Heart right ventricle (tissue), 16 donors: ENCODE data around the gene POMC. TPM values are rescaled to one million over a fixed set of nuclear protein-coding genes. Genes with fewer than 3 reads are reported as not detected.

ENCODE experiments used
- ATAC-seq, 8 donors: fragments of 200-7000 bp; cut with Tn5 transposase; one replicate each; pipeline ENCODE4 v1.9.1; 2020; ENCODE audit warnings: mild to moderate bottlenecking in 8 of 8, moderate library complexity in 8 of 8, moderate number of reproducible peaks in 1 of 8
- DNase-seq, 2 donors: peaks; one replicate each; pipeline ENCODE4 v3.0.0-alpha.2; 2020
- H3K27ac ChIP-seq, 10 donors: fragments of 200-600 bp; sonication (generic) in 2 of 10; one replicate each; pipeline versions ENCODE4 v1.5.0 to v1.8.0; 2020 to 2022; ENCODE audit warnings: mild to moderate bottlenecking in 3 of 10
- H3K27me3 ChIP-seq, 7 donors: fragments of 200-600 bp; one replicate each; pipeline ENCODE4 v1.8.0; 2021 to 2022; ENCODE audit warnings: mild to moderate bottlenecking in 2 of 7
- H3K36me3 ChIP-seq, 9 donors: fragments of 200-600 bp; sonication (generic) in 1 of 9; one replicate each; pipeline versions ENCODE4 v1.5.0 to v1.8.0; 2020 to 2022; ENCODE audit warnings: mild to moderate bottlenecking in 2 of 9
- H3K4me1 ChIP-seq, 9 donors: fragments of 200-600 bp; sonication (generic) in 1 of 9; one replicate each; pipeline versions ENCODE4 v1.5.0 to v1.8.0; 2020 to 2022; ENCODE audit warnings: mild to moderate bottlenecking in 4 of 9
- H3K4me3 ChIP-seq, 10 donors: fragments of 200-600 bp; sonication (generic) in 2 of 10; one replicate each; pipeline versions ENCODE4 v1.5.0 to v1.8.0; 2020 to 2022; ENCODE audit warnings: mild to moderate bottlenecking in 7 of 10, moderate library complexity in 2 of 10
- H3K9me3 ChIP-seq, 11 donors: fragments of 200-600 bp in 10 of 11; sonication (generic) in 2 of 11; one replicate each; pipeline versions ENCODE4 v1.5.0 to v1.8.0; 2013 to 2022; ENCODE audit warnings: mild to moderate bottlenecking in 2 of 11, control low read depth in 1 of 11, moderate library complexity in 1 of 11
- CTCF ChIP-seq, 9 donors: fragments of 200-600 bp; sonication (generic) in 2 of 9; IDR thresholded peaks; one replicate each; pipeline versions ENCODE4 v1.5.0 to v1.8.0; 2021 to 2022; ENCODE audit warnings: antibody characterized with exemption in 9 of 9, mild to moderate bottlenecking in 5 of 9, moderate library complexity in 1 of 9
- WGBS, 2 donors: extraction: QIAGEN DNeasy Blood & Tissue Kit; methylation state at CpG; one replicate each; pipeline ENCODE4 v1.1.7; 2013; ENCODE audit warnings: inconsistent platforms in 1 of 2; 5-methylcytosine and 5-hydroxymethylcytosine counted together
- intact Hi-C, 10 donors: fragments of 100-400 bp; cut with DNase I; formaldehyde crosslinking; loops; one replicate each; pipeline versions ENCODE4 v1.11.1 to v1.14.2; 2022
- polyA plus RNA-seq, 2 donors: library from polyadenylated mRNA; stranded (reverse); fragments of 200-250 nt; gene quantifications; one replicate each; pipeline ENCODE4 v1.2.3, GENCODE V29; 2013
- total RNA-seq, 10 donors: library from RNA; stranded (reverse); fragmentation: NEBNext Ultra II Directional in 3 of 10; extraction: Animal tissue kit (Norgen Biotek cat#: 25700) in 3 of 10; gene quantifications; one replicate each; pipeline versions ENCODE4 v1.2.1 to v1.2.4, GENCODE V29; 2021 to 2023
- donor health status: Arrhythmogenic right ventricular cardiomyopathy.
- donor health status: ischemic (EF 13 %, LVEDD 7.1; RV severe dilation, severe dysfunction).
- donor health status: healthy with polysubstance abuse.
- donor health status: DM: no; HTN: yes; CAD: no.
- donor health status: DM: no; HTN: no; CAD: no.
- donor health status: ischemic (EF 25% LVEDD 6.9; RV normal size, moderate dysfunction).
- donor health status: ischemic (EF 25% LVEDD 5.7; RV mildly dilated, moderate dysfunction).
- donor health status: healthy.
- donor health status: DM: yes; HTN: yes; CAD: no.
- donor health status: Ischemic cardiomyopathy.
- donor health status: ischemic (EF 35%, LVEDD 5.7; RV mildly dilated, moderate dysfunction).
- donor health status: nonischemic (EF 11% LVEDD 7.7; RV severe dilation, severe dysfunction).
- donor health status: DM: yes; HTN: yes; CAD: no.
- donor health status: PGD.
- donor health status: ischemic (EF 29% LVEDD 5.4; RV normal size, mild dysfunction).
- donor health status: nonischemic (EF 23%, LVEDD 6.1; RV moderate dilation, normal function).

Gene POMC
- total and polyA plus RNA-seq, 12 donors: 1.9 to 11.2 (median 5.6) TPM

- ATAC-seq (no peak), DNase-seq (no peak)
- Histone ChIP-seq H3K27me3 (peaks cover 0 to 50% (median 47%) of the 10 kb centered on the region in 7 donors), H3K36me3 (no peaks in the 10 kb centered on the region), H3K4me3 (no peak overlapping the region), H3K4me1 (peaks cover 0 to 1% (median 1%) of the 10 kb centered on the region in 9 donors), H3K9me3 (peaks cover 0 to 4% (median 0%) of the 10 kb centered on the region in 11 donors), H3K27ac (no peak overlapping the region)
- intact Hi-C loops: no loop called here
- TF ChIP-seq CTCF (IDR thresholded peaks at IDR 0.05): no peak
- 89 to 92% methylated on average over 5 of the region's 5 CpGs for WGBS, 2 donors
These were observed 5.3 kb upstream of the POMC start for GRCh38 chr2:25173719-25174118.

DNA sequence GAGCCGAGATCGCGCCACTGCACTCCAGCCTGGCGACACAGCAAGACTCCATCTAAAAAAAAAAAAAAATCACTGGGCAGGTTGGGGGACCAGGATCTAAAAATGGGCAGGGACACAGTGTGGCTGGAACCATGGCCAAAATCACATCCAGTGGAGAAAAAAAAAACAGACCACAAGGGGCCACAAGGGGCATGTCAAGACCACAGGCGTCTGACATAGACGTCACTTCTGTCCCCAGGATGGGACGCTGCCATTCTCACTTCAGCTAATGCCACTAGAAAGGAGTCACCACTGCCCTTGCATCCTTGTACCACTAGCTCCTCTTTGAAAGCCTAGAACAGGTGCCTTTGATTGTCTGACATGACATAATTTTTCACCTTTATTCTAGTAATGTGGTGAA, 2.5 kb upstream of the POMC start:
- WGBS, 2 donors: 84 to 89% methylated on average over 7 of the region's 7 CpGs
- Histone ChIP-seq H3K27me3 (peaks cover 7 to 74% (median 62%) of the 10 kb centered on the region in 7 donors), H3K36me3 (no peaks in the 10 kb centered on the region), H3K9me3 (peaks cover 0 to 4% (median 0%) of the 10 kb centered on the region in 11 donors), H3K27ac (no peak overlapping the region), H3K4me3 (no peak overlapping the region), H3K4me1 (peaks cover 0 to 16% (median 11%) of the 10 kb centered on the region in 9 donors)
- TF ChIP-seq CTCF (IDR thresholded peaks at IDR 0.05): no peak
- intact Hi-C loops: no loop called here
- ATAC-seq (no peak), DNase-seq (no peak)

DNA sequence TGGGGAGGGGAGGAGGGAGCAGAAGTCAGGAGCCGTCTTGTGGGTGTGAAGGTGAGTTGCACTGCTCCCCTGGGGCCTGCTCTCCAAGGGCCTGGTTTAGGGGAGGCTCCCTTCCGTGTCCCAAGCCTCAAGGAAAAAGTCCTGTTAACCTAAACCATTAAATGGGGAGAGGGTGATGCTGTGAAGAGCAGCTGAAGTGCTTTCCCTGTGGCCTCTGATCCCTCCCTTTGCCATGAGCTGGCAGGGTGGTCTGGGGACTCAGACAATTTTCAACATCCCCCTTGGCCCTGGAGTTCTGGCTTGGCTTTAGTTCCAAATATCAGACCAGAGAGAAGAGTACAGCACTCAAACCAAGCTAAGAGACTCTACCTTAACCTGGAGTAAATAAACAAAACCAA, 692 bp upstream of the POMC start:
- Histone ChIP-seq H3K9me3 (peaks cover 0 to 4% (median 0%) of the 10 kb centered on the region in 11 donors), H3K27me3 (peaks cover 7 to 90% (median 65%) of the 10 kb centered on the region in 7 donors), H3K4me1 (peaks cover 0 to 16% (median 11%) of the 10 kb centered on the region in 9 donors), H3K27ac (no peak overlapping the region), H3K4me3 (peak overlapping the region in 1 of 10 donors; percentile 51), H3K36me3 (no peaks in the 10 kb centered on the region)
- WGBS, 2 donors: 53 to 72% methylated on average over 2 of the region's 2 CpGs
- no peak for TF ChIP-seq CTCF (IDR thresholded peaks at IDR 0.05)
- intact Hi-C loops: no loop called here
- ATAC-seq (no peak), DNase-seq (no peak)

- DNase-seq (peak in 1 of 2 donors; percentile 20), ATAC-seq (peak in 6 of 8 donors; percentile 24 to 68 (median 46))
- WGBS, 2 donors: 64% methylated on average over 10 of the region's 10 CpGs
- H3K4me1 ChIP-seq: peaks cover 0 to 23% (median 11%) of the 10 kb centered on the region in 9 donors
- H3K9me3 ChIP-seq: peaks cover 0 to 4% (median 0%) of the 10 kb centered on the region in 11 donors
- peaks cover 7 to 87% (median 76%) of the 10 kb centered on the region in 7 donors for H3K27me3 ChIP-seq
- H3K4me3 ChIP-seq: no peak overlapping the region
- intact Hi-C loops: no loop called here
- no peaks in the 10 kb centered on the region for H3K36me3 ChIP-seq
- H3K27ac ChIP-seq: no peak overlapping the region
- TF ChIP-seq CTCF (IDR thresholded peaks at IDR 0.05): peak in 5 of 9 donors; percentile 24 to 40 (median 30)
These were observed 2.1 kb downstream of the POMC start for GRCh38 chr2:25165992-25166875.
